ENCODE data around the gene CRYBG2.

DNA sequence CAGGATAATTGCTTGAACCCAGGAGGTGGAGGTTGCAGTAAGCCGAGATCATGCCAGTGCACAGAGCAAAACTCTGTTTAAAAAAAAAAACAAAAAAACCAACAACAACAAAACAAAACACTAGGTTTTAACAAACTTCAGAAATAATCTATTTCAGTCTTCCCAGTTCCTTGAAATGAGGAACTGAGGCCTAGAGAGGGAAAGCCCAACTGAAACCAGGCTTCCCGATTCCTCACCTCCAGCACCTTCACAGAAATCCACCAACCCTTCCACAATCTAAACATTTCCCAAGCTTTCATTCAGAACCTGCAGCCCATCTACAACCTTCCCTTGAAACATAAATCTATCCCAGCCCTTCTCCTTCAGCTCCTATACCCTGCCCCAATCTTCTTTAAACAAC is 36.8 kb downstream of the CRYBG2 start:
- TF ChIP-seq TAF1 (IDR thresholded peaks at IDR 0.05; ENCODE audit: low read depth, low read length) = no peak
- no peak for TF ChIP-seq SRF (IDR thresholded peaks at IDR 0.05; ENCODE audit: low read depth, low read length)
- TF ChIP-seq, protein P1, sequence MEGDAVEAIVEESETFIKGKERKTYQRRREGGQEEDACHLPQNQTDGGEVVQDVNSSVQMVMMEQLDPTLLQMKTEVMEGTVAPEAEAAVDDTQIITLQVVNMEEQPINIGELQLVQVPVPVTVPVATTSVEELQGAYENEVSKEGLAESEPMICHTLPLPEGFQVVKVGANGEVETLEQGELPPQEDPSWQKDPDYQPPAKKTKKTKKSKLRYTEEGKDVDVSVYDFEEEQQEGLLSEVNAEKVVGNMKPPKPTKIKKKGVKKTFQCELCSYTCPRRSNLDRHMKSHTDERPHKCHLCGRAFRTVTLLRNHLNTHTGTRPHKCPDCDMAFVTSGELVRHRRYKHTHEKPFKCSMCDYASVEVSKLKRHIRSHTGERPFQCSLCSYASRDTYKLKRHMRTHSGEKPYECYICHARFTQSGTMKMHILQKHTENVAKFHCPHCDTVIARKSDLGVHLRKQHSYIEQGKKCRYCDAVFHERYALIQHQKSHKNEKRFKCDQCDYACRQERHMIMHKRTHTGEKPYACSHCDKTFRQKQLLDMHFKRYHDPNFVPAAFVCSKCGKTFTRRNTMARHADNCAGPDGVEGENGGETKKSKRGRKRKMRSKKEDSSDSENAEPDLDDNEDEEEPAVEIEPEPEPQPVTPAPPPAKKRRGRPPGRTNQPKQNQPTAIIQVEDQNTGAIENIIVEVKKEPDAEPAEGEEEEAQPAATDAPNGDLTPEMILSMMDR (IDR thresholded peaks at IDR 0.05; ENCODE audit: control extremely low read depth in 1 of 3, insufficient read depth in 1 of 3, low read depth in 1 of 3, low read length in 3 of 3) = no peak
- no peak for TF ChIP-seq CREB1 (IDR thresholded peaks at IDR 0.05)
